Vagina (tissue), 2 donors: ENCODE measurements around the gene TMC4.

ENCODE experiments used
- POLR2AphosphoS5 ChIP-seq, 2 donors: sonication (generic); formaldehyde crosslinking; IDR thresholded peaks; one replicate each; pipeline ENCODE4 v1.9.0; 2017; ENCODE audit warnings: antibody characterized with exemption in 2 of 2, mild to moderate bottlenecking in 2 of 2, low read depth in 1 of 2; ENCODE audit not compliant: insufficient read depth in 1 of 2
- TF ChIP-seq, protein P1 (sequence below), 3 experiments: fragments of 450-650 bp in 2 of 3; fragments of 200-600 bp in 1 of 3; sonication (generic) in 1 of 3; IDR thresholded peaks; one replicate each; pipeline ENCODE4 v1.5.1; 2017 to 2019; ENCODE audit warnings: antibody characterized with exemption in 3 of 3, mild to moderate bottlenecking in 2 of 3, moderate library complexity in 2 of 3

DNA sequence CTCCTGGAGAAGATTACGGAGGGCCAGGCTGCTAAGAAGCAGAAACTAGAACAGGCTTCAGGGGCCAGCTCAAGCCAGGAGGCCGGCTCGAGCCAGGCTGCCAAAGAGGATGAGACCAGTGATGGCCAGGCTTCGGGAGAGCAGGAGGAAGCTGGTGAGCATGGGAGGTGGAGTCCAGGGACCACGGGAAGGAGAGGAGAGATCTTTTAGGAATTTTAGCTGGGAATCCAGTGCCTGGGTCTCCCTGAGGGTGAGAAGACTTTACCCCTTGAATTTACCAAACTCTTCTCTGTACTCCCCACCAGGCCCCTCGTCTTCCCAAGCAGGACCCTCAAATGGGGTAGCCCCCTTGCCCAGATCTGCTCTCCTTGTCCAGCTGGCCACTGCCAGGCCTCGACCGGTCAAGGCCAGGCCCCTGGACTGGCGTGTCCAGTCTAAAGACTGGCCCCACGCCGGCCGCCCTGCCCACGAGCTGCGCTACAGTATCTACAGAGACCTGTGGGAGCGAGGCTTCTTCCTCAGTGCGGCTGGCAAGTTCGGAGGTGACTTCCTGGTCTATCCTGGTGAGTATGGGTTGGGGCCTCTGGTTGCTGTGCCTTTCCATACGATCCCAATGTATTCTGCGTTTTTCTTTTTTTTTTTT, 19.0 kb upstream of the TMC4 start:
- TF ChIP-seq, protein P1, sequence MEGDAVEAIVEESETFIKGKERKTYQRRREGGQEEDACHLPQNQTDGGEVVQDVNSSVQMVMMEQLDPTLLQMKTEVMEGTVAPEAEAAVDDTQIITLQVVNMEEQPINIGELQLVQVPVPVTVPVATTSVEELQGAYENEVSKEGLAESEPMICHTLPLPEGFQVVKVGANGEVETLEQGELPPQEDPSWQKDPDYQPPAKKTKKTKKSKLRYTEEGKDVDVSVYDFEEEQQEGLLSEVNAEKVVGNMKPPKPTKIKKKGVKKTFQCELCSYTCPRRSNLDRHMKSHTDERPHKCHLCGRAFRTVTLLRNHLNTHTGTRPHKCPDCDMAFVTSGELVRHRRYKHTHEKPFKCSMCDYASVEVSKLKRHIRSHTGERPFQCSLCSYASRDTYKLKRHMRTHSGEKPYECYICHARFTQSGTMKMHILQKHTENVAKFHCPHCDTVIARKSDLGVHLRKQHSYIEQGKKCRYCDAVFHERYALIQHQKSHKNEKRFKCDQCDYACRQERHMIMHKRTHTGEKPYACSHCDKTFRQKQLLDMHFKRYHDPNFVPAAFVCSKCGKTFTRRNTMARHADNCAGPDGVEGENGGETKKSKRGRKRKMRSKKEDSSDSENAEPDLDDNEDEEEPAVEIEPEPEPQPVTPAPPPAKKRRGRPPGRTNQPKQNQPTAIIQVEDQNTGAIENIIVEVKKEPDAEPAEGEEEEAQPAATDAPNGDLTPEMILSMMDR (IDR thresholded peaks at IDR 0.05): no peak
- no peak for TF ChIP-seq POLR2AphosphoS5 (IDR thresholded peaks at IDR 0.05; ENCODE audit: insufficient read depth in 1 of 2, low read depth in 1 of 2)
